Germinal center (tissue), 1 donor: ENCODE measurements around the gene IL1R1.
"Not testable (repeated sequence)": the region's sequence is repeated elsewhere in the genome, so short reads cannot be mapped to it uniquely, and the experiment has no call there.

Experiments used
- DNase-seq: peaks from one replicate; pipeline ENCODE4 v3.0.0; 2012; ENCODE audit warnings: mixed read lengths, low spot score

IL1R1 gene

DNA sequence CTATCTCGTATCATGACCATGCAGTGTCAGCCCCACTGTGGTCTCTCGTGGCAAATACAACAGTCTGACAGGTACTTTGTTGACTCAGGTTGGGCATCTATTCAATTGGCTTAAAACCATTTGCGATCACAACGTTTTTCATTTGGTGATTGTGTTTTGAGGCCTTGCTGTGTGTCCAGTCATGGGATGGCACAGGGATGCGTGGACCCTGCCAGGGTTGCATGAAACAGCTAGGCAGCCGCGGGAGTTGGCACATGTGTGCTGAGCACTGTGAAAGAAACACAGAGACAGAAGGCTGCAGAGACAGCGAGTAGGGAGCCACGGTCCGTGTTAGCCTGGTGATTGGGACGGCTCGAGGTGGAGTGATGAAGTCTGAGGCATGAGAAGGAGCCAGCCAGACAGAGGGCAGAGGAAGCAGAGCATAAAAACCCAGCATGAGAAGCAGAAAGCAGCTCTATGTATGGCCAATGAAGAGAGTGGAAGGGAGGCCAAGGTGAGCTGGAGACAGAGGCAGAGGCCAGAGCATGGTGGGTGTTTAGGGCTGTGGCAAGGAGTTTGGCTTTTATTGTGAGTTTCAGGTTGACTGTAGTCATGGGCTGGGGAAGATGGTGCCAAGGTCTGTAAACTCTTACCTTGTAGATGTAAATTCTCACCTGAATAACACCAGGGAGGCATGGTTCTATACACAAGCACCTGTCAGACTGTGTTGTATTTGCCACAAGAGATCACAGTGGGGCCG lies 31.8 kb upstream of the IL1R1 start:
- no peak for DNase-seq

- DNase-seq: no peak
Measured at GRCh38 chr2:102111823-102112222, 30.7 kb upstream of the IL1R1 start.

GRCh38 chr2:102112271-102112670 lies 30.3 kb upstream of the IL1R1 start:
- DNase-seq: no peak

DNA sequence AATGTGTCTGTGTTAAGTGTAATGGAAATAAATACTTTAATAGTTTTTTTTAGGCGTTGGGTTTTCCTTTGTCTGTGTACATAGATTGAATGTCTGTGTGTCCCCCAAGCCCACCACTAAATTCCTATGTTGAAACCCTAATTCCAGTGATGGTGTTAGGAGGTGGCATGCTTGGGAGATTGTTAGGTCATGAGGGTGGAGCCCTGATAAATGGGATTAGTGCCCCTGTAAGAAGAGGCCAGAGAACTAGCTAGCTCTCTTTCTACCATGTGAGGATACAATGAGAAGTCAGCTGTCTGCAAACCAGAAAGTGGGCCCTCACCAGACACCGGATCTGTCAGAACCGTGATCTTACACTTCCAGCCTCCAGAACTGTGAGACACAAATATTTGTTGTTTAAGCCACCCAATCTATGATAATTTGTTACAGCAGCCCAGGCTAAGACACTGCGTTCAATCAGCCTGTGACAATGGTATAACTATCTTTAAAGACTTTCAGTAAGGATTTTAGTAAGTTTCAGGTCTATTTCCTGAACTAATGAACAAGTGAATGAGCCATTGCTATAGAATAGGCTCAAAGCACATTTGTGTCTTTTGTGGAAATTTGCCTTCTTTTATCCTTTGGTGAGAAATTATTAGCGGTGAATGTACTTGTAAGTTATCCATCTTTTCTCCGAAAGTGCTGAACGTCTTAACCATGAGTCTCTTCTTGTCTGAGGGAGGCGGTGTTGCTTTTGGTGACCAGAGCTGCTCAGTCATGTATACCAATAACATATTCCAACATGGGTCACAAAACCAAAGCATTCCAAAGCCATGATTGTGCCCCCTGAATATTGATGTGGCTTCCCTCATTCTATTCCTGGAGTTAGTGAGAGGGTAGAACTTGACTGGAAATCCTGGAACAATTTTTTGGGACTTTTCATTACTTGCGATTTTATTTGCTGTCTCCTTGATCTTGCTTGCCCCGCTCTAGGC lies 29.6 kb upstream of the IL1R1 start:
- DNase-seq: no peak

GRCh38 chr2:102114290-102114721 lies 28.2 kb upstream of the IL1R1 start:
- no peak for DNase-seq

- DNase-seq: no peak
Measured at GRCh38 chr2:102114851-102115497, 27.6 kb upstream of the IL1R1 start.

DNA sequence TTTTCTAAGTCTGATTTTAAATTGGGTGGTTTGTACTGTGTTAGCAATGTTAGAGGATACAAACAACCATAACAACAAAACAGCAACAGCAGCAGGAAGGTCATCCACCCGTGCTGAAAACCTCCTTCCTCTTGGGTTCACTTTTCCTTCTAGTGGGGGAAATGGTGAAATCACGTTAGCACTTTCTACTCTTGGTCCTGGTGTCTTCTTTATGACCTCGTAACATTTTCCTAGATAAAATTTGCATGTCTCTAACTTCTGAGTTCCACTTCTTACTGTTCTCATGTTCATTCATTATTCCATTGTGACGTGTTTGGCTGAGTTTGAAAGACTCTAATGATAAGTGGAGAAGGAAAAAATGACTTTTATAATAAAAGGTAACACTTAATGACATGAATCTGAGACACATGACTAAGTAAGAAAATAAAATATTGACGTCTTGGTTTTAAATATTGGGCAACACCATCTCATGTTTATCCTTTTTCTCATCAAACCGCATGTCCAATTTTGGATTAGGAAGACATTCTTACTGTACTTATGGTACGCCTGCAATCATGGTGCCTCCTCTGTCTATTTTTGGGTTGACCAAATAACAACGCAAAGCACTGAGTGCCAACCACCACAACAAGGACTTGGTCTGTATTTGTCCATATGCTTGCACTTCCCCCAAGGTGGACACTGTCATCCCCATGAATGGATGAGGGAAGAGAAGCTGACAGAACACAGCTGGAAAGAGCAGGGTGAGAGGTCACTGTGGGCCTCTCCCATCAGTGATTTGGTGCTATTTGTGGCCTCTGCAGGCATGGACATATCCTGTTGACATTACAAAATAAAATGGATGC lies 25.7 kb upstream of the IL1R1 start:
- no peak for DNase-seq

DNA sequence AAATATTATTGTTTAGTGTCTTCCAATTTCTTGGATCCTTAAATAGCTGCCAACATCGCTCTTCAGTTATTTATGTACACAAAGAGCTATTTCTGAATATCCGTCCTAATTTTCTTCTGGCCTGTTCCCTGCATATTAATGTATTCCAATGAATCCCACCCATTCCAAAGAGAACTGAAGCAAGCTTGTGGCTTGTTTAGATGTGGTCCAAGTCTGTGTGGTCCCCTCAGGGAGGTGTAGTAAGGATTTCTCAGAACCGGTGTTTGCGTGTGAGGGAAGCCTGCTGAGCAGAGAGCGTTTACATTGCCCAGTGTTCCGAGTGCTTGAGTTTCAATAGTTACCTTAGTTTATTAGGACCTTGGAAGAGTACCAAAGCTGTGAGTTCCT lies 25.1 kb upstream of the IL1R1 start:
- no peak for DNase-seq

GRCh38 chr2:102119255-102119654 lies 23.3 kb upstream of the IL1R1 start:
- DNase-seq: no peak

- DNase-seq: no peak
Measured at GRCh38 chr2:102120261-102120660, 22.3 kb upstream of the IL1R1 start.

DNA sequence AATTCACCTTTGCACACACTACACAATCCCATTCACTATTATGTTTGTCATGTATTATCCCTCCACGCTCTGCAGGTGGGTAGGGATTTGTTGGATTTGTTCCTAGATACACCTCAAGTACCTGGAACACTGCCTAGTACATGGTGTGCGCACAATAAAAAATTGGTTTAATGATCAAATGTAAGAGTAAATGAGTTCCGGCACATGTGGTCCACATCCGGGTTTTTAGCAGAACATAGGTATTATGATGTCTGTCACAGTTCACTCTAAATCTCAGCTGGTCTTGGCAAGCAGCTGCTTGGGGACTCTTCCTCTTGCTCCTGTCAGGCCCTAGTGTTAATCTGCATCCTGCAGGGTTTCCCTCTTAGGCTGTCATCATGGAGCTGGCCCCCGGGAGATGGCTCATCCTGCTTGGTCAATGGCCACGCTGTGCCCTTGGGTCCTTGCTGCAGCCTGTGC lies 21.8 kb upstream of the IL1R1 start:
- no peak for DNase-seq

DNA sequence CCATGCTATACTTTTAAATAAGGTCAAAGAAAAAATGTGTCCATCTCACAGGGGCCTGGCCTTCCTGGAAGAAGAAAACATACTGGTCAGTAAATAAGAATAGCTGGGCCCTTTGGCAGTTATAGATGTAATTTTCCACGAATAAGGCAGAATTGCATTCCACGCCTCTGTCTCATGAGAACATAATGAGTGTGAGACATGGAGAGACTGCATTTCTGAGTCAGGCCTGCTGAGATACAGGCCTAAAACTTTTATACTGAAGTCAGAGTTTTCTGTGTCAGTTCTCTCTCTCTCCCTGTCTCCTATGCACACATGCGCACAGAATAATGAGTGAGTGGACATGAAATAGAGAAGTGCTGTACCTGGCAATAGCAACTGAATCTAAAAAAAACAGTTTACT lies 20.4 kb upstream of the IL1R1 start:
- DNase-seq: no peak

- no peak for DNase-seq
Measured at GRCh38 chr2:102122909-102123308, 19.6 kb upstream of the IL1R1 start.

DNA sequence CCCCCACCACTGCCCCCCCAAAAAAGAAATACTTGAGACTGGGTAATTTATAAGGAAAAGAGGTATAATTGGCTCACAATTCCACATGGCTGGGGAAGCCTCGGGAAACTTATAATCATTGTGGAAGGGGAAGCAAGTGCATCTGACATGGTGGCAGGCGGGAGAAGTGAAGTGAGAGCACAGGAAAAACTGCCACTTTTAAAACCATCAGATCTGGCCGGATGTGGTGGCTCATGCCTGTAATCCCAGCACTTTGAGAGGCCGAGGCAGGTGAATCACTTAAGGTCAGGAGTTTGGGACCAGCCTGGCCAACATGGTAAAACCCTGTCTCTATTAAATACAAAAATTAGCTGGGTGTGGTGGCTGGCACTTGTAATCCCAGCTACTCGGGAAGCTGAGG lies 18.1 kb upstream of the IL1R1 start:
- not testable (repeated sequence) for DNase-seq

GRCh38 chr2:102126169-102126568 lies 16.4 kb upstream of the IL1R1 start:
- no peak for DNase-seq

GRCh38 chr2:102126660-102127059 lies 15.9 kb upstream of the IL1R1 start:
- no peak for DNase-seq

- no peak for DNase-seq
Measured at GRCh38 chr2:102129082-102129481, 13.5 kb upstream of the IL1R1 start.

DNA sequence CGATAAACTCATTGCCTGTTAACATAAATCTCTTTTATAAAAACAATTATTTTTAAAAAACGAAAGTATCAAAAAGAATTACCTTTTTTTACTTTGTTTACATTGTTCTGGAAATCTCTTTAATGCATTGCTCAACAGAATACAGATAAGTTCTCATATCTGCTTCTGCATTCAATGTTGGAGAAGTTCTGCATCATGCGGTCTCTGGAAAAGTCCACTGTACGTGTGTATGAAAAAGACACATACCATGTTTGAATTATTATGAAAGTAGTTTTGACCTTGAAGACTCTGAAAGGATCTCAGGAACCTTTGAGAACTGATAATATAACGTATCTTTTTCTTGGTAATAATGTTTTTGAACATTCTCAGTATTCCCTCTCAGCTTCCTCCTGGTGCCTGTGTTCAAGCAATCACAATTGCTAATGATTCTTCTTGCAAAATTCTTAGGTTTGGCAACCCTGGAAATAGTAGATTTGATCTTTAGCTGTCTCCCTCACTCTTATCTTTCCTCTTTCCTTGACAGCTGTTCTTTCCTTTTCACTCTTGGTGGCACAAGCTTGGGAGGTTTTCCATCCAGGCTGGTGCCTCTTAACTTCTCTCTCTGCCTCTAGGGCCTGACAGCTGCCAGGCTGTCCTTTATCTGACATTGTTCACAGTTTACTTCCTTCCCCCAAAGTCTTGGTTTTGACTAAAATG lies 12.4 kb upstream of the IL1R1 start:
- no peak for DNase-seq

- DNase-seq: no peak
Measured at GRCh38 chr2:102130647-102130991, 11.9 kb upstream of the IL1R1 start.

DNA sequence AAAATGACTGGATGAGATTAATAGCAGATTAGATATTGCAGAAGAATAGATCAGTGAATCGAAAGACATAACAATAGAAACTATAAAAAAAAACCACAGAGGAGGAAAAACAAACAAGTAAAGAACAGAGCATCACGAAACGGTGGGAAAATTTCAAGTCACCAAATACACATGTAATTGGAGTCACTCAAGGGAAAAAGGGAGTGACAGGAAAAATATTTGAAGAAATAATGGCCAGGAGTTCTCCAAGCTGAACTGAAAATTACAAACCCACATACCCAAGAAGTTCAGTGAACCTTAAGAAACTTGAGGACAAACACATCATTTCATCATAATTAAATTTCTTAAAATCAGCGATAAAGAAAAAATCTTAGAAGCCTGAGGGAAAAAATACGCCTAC lies 11.0 kb upstream of the IL1R1 start:
- no peak for DNase-seq

GRCh38 chr2:102137138-102137537 lies 5.4 kb upstream of the IL1R1 start:
- DNase-seq: no peak
